Fibroblast of lung (primary cell): ENCODE measurements around the gene NPIPA5.
"Not testable (repeated sequence)": the region's sequence is repeated elsewhere in the genome, so short reads cannot be mapped to it uniquely, and the experiment has no call there.

Experiments
- CTCF ChIP-seq, 2 donors: IDR thresholded peaks in 1 of 2; conservative IDR thresholded peaks in 1 of 2; 1 replicate in 1 of 2; 2 replicates in 1 of 2; pipeline ENCODE4 v1.5.1; 2011 to 2012; ENCODE audit warnings: low read length in 2 of 2, control low read depth in 1 of 2, inconsistent platforms in 1 of 2, low read depth in 1 of 2, mild to moderate bottlenecking in 1 of 2
- EZH2 ChIP-seq: IDR thresholded peaks from 2 replicates; pipeline ENCODE4 v1.5.1; 2012; ENCODE audit warnings: low read length, control low read depth, mild to moderate bottlenecking; ENCODE audit errors: missing control alignments

GRCh38 chr16:15321221-15321620, 56.9 kb downstream of the NPIPA5 start:
- not testable (repeated sequence) for TF ChIP-seq CTCF (conservative IDR thresholded peaks at IDR 0.05 in 1 of 2, IDR thresholded peaks at IDR 0.05 in 1 of 2; ENCODE audit: low read depth in 1 of 2, low read length in 2 of 2); EZH2
